ENCODE measurements around the gene MRPL10.
A peak's percentile ranks its signal among the peaks of the same experiment; 100 is the strongest.

MRPL10 gene

DNA sequence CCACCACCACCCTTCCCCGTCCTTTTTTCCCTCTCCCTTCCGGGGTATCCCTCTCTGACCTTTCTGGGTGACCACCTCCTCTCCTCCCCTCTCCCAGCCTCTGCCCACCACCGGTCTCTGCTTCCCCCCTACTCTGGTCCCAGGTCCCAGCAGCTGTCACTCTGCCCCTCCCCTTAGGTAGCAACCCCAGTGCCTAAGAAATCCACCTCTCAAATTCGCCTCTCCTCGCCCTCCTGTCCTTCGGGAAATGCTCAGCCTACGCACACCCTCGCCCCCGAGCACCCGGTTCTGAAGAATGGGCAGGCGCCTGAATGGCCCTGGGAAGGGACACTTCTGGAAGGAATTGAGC, 20.4 kb upstream of the MRPL10 start:
- POLR2A ChIA-PET (ENCODE audit: low non-redundant PET), result no interaction called here
- no peak for DNase-seq (ENCODE audit: low spot score)
- CTCF ChIA-PET, result interaction anchor here (0.6 to 4.9 kb wide), 3 partner anchors 10 to 118 kb away, joined by 3 to 38 read pairs (median 14); partner anchors contain the start of gene SCRN2
- TF ChIP-seq, protein P1, sequence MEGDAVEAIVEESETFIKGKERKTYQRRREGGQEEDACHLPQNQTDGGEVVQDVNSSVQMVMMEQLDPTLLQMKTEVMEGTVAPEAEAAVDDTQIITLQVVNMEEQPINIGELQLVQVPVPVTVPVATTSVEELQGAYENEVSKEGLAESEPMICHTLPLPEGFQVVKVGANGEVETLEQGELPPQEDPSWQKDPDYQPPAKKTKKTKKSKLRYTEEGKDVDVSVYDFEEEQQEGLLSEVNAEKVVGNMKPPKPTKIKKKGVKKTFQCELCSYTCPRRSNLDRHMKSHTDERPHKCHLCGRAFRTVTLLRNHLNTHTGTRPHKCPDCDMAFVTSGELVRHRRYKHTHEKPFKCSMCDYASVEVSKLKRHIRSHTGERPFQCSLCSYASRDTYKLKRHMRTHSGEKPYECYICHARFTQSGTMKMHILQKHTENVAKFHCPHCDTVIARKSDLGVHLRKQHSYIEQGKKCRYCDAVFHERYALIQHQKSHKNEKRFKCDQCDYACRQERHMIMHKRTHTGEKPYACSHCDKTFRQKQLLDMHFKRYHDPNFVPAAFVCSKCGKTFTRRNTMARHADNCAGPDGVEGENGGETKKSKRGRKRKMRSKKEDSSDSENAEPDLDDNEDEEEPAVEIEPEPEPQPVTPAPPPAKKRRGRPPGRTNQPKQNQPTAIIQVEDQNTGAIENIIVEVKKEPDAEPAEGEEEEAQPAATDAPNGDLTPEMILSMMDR (conservative IDR thresholded peaks at IDR 0.05; ENCODE audit: low read depth), result no peak
- no peak overlapping the region for H3K27ac ChIP-seq

DNA sequence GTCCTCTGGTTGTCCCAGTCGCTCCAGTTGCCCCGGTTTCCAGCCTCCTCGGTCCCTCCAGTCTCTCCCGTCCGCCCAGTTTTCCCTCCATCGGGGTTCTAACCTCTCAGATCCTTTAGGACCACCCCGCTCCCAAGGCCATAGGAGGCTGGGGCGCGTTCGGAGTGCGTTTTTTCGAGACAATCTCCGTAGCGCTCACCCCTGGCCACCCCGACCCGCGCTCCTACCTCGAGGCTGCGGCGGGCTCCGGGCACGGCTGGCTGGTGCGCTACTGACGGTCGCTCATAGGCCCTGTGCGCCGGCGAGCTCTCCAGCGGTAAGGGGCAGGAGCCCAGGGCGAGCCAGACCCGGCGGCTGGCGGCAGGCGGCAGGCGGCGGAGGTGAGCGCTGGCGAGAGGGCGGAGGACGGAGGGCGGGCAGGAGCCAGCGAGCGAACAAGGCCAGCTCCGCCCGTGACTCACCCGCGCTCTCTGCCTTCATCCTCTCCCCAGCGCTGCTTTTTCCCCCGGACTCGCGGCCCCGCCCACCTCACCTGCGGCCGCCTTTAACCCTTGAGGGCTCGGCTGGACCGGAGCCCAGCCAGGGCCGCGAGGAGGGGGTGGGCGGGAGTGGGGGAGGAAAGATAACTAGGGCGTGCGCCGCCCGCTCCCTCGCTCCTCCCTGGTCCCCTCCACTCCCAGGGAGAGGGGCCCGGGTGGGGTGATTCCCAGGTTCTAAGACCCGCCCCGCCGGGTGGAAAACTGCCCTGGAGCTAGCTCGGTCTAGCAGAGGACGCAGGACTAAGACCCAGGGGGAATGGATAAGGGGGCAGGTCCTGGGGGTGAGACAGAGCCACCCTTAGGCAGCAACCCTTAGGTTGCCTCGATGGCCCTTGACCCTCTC, 19.6 kb upstream of the MRPL10 start, which contains the start of gene SP6:
TSS of gene SP6 (minus strand) at position 472 of the 882 bp plus-strand sequence. CDS start 2,734 bp downstream, outside the sequence.
- CTCF ChIA-PET, result interaction anchor here (0.6 to 4.9 kb wide), 6 partner anchors 9 to 40 kb away, joined by 3 to 38 read pairs (median 4); partner anchors contain the start of gene SCRN2
- peak; percentile 89 for DNase-seq (ENCODE audit: low spot score)
- peak within 1 kb of the TSS; percentile 66 for H3K27ac ChIP-seq
- POLR2A ChIA-PET (ENCODE audit: low non-redundant PET), result interaction anchor here (0.6 kb wide), 1 partner anchor 197 kb away, joined by 3 read pairs; the partner anchor contains the start of gene NFE2L1
- TF ChIP-seq, protein P1 (conservative IDR thresholded peaks at IDR 0.05; ENCODE audit: low read depth), result peak; percentile 41

DNA sequence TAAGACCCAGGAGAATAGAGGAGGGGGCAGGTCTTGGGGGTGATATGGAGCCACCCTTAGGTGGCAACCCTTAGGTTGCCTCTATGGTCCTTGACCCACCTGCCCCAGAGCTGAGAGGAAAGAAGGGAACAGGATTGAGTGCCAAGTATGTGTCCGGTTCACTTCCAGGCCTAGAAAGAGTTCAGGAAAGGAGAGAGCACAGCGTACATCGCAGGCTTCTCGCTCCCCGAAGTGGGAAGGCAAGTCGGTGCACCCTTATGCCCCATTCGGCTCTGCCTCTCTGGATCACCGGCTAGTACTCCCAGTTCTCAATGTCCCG, 19.0 kb upstream of the MRPL10 start:
- ChIA-PET CTCF (interaction anchor here (1.0 to 4.9 kb wide), 5 partner anchors 9 to 40 kb away, joined by 3 to 38 read pairs (median 4); partner anchors contain the start of gene SCRN2), POLR2A (ENCODE audit: low non-redundant PET) (interaction anchor here (0.6 kb wide), 1 partner anchor 198 kb away, joined by 3 read pairs; the partner anchor contains the start of gene NFE2L1)
- H3K27ac ChIP-seq, result peak overlapping the region; percentile 66
- TF ChIP-seq, protein P1 (conservative IDR thresholded peaks at IDR 0.05; ENCODE audit: low read depth), result no peak
- DNase-seq (ENCODE audit: low spot score), result no peak

DNA sequence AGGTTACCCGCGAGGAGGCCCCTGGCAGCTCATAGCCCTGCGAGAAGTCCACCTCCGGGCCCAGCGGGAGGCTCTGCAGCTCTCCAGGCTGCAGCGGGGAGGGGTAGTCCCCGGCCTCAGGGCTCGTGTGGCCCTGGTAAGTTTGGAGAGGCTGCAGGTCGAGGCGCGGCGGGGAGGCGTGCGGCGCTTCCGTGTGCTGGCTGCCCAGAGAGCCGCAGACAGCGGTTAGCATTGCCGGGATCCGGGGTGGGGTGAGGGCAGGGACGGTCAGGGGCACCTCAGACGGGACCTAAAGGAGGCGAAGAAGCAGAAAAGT, 16.8 kb upstream of the MRPL10 start:
- POLR2A ChIA-PET (ENCODE audit: low non-redundant PET), result interaction anchor here (1.8 kb wide), 1 partner anchor 47 kb away, joined by 4 read pairs; the partner anchor contains the start of gene SP2
- no peak for DNase-seq (ENCODE audit: low spot score)
- TF ChIP-seq, protein P1 (conservative IDR thresholded peaks at IDR 0.05; ENCODE audit: low read depth), result no peak
- H3K27ac ChIP-seq, result no peak overlapping the region
- CTCF ChIA-PET, result interaction anchor here (0.5 to 4.9 kb wide), 6 partner anchors 11 to 1771 kb away, joined by 3 to 38 read pairs (median 4); no protein-coding TSS in a partner anchor

DNA sequence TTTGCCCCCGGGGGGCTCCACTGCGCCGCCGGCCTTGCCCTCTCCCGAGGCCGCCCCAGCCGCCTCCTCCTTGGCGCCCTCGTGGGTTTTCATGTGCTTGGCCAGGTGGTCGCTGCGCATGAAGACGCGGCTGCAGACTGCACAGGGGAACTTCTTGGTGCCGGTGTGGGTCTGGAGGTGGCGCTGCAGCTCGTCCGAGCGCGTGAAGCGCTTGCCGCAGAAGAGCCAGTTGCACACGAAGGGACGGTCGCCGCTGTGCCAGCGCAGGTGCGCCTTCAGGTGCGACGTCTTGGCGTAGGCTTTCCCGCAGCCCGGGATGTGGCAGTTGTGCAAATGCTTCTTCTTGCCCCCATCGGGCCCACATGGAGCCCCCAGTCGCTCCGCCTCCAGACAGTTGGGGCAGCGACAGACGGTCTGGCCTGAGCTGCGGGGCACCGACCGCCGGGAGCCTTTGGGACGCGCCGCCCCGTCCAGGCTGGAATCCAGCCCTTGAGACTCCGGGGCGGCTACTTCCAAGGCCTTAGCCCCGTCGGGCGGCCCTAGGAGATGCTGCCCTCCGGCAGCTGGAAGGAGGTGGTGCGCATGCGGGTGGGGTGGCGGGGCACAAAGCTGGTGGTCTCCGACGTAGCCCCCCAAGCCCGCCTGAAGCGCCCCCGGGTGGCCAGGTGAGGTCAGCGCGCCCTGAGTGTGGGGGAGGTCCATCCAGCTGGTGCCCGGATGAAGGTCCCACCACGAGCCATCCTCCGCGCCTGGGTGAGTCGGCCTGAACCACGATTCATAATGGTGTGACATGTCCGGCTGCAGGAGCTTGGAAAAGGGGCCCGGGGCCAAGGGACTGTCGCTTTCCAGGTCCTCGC, 16.2 kb upstream of the MRPL10 start:
- ChIA-PET POLR2A (ENCODE audit: low non-redundant PET) (no interaction called here), CTCF (interaction anchor here (0.5 to 4.9 kb wide), 14 partner anchors 11 to 1771 kb away, joined by 3 to 38 read pairs (median 3); no protein-coding TSS in a partner anchor)
- TF ChIP-seq, protein P1 (conservative IDR thresholded peaks at IDR 0.05; ENCODE audit: low read depth), result peak; percentile 43
- no peak overlapping the region for H3K27ac ChIP-seq
- no peak for DNase-seq (ENCODE audit: low spot score)

Measured in RWPE1 (cell line).